Psoas muscle (tissue), 8 donors: Measurements from ENCODE around the gene PHLPP1. TPM values are rescaled to one million over a fixed set of nuclear protein-coding genes. Genes with fewer than 3 reads are reported as not detected.

Source experiments
- ATAC-seq, 4 donors: fragments of 200-7000 bp; cut with Tn5 transposase; one replicate each; pipeline ENCODE4 v1.9.1; 2020; ENCODE audit warnings: moderate library complexity in 3 of 4, mild to moderate bottlenecking in 2 of 4
- DNase-seq, 2 donors: peaks; one replicate each; pipeline ENCODE4 v3.0.0-alpha.2; 2020
- H3K27ac ChIP-seq: fragments of 200-600 bp; one replicate; pipeline ENCODE4 v1.8.0; 2022
- H3K27me3 ChIP-seq, 3 donors: fragments of 200-600 bp in 1 of 3; one replicate each; pipeline versions ENCODE4 v1.6.1 to v1.8.0; 2013 to 2022; ENCODE audit warnings: low read length in 2 of 3, mild to moderate bottlenecking in 2 of 3, moderate library complexity in 1 of 3; ENCODE audit not compliant: insufficient read depth in 3 of 3
- H3K36me3 ChIP-seq, 2 donors: fragments of 200-600 bp in 1 of 2; one replicate each; pipeline versions ENCODE4 v1.6.1 to v1.8.0; 2013 to 2022; ENCODE audit warnings: low read depth in 1 of 2, mild to moderate bottlenecking in 1 of 2, moderate library complexity in 1 of 2; ENCODE audit not compliant: insufficient read depth in 1 of 2
- H3K4me1 ChIP-seq: fragments of 200-600 bp; one replicate; pipeline ENCODE4 v1.8.0; 2022
- H3K4me3 ChIP-seq: fragments of 200-600 bp; one replicate; pipeline ENCODE4 v1.8.0; 2022; ENCODE audit warnings: mild to moderate bottlenecking
- H3K9me3 ChIP-seq: fragments of 200-600 bp; one replicate; pipeline ENCODE4 v1.8.0; 2022
- WGBS, 3 donors: extraction: QIAGEN DNeasy Blood & Tissue Kit; methylation state at CpG; one replicate each; pipeline versions ENCODE4 v1.1.6 to v1.1.7; 2013; 5-methylcytosine and 5-hydroxymethylcytosine counted together
- intact Hi-C, 2 donors: fragments of 100-400 bp; cut with DNase I; formaldehyde crosslinking; loops; one replicate each; pipeline versions ENCODE4 v1.11.0 to v1.14.2; 2022
- polyA plus RNA-seq, 3 donors: library from polyadenylated mRNA; stranded (reverse); fragments of 200-250 nt; gene quantifications; one replicate each; pipeline ENCODE4 v1.2.3, GENCODE V29; 2013
- total RNA-seq, 4 donors: library from RNA; stranded (reverse); fragmentation: NEBNext Ultra II Directional in 2 of 4; extraction: Animal tissue kit (Norgen Biotek cat#: 25700) in 2 of 4; gene quantifications; one replicate each; pipeline versions ENCODE4 v1.2.1 to v1.2.4, GENCODE V29; 2021 to 2023
- TF ChIP-seq, protein P1 (sequence below): fragments of 200-600 bp; IDR thresholded peaks from one replicate; pipeline ENCODE4 v1.8.0; 2022; ENCODE audit warnings: antibody characterized with exemption
- donor health status: healthy with polysubstance abuse.
- donor health status: DM: no; HTN: no; CAD: no; lungs with moderate emphysema.
- donor health status: Bipolar disorder and iron deficiency.
- donor health status: healthy.
- donor health status: DM: yes; HTN: yes; CAD: no.
- donor health status: DM: no; HTN: no; CAD: no.
- donor health status: DM: no; HTN: no; CAD: no.
- donor health status: DM: yes; HTN: yes; CAD: no.

Gene PHLPP1
- total and polyA plus RNA-seq, 7 donors = 0.79 to 6.4 (median 3.5) TPM

- Histone ChIP-seq H3K4me1 (no peaks in the 10 kb centered on the region), H3K36me3 (no peaks in the 10 kb centered on the region), H3K27me3 (no peaks in the 10 kb centered on the region), H3K27ac (no peak overlapping the region), H3K9me3 (no peaks in the 10 kb centered on the region), H3K4me3 (no peak overlapping the region)
- intact Hi-C loops = no loop called here
- ATAC-seq (no peak), DNase-seq (no peak)
- TF ChIP-seq, protein P1, sequence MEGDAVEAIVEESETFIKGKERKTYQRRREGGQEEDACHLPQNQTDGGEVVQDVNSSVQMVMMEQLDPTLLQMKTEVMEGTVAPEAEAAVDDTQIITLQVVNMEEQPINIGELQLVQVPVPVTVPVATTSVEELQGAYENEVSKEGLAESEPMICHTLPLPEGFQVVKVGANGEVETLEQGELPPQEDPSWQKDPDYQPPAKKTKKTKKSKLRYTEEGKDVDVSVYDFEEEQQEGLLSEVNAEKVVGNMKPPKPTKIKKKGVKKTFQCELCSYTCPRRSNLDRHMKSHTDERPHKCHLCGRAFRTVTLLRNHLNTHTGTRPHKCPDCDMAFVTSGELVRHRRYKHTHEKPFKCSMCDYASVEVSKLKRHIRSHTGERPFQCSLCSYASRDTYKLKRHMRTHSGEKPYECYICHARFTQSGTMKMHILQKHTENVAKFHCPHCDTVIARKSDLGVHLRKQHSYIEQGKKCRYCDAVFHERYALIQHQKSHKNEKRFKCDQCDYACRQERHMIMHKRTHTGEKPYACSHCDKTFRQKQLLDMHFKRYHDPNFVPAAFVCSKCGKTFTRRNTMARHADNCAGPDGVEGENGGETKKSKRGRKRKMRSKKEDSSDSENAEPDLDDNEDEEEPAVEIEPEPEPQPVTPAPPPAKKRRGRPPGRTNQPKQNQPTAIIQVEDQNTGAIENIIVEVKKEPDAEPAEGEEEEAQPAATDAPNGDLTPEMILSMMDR = no peak
- 71 to 96% (median 91%) methylated on average over 1 of the region's 1 CpG for WGBS, 3 donors
Observed at GRCh38 chr18:62841405-62841804, 126.1 kb downstream of the PHLPP1 start.

DNA sequence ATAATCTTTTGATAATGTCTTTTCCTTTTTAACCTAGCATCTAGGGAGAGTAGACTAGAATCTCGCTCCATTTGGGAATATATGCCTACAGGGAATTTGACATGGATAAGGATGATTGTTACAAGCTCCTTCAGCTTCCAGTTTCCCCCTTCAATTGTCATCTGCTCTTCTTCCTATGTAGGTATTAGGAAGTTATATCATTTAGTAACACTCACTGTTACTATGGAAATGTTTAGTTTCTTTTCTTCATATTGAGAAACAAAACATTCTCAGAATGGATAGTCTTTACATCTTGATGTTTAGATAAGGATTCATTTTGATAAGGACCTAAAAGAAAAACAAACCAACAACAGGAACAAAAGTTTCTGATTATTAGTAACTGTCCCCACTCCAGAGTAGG, 127.6 kb downstream of the PHLPP1 start:
- H3K27me3 ChIP-seq = no peaks in the 10 kb centered on the region
- ATAC-seq (no peak), DNase-seq (no peak)
- intact Hi-C loops = no loop called here
- WGBS, 3 donors = 91 to 100% (median 96%) methylated on average over 1 of the region's 1 CpG
- H3K36me3 ChIP-seq = no peaks in the 10 kb centered on the region
- TF ChIP-seq, protein P1 = no peak
- no peak overlapping the region for H3K4me3 ChIP-seq
- H3K27ac ChIP-seq = no peak overlapping the region
- no peaks in the 10 kb centered on the region for H3K4me1 ChIP-seq
- no peaks in the 10 kb centered on the region for H3K9me3 ChIP-seq

DNA sequence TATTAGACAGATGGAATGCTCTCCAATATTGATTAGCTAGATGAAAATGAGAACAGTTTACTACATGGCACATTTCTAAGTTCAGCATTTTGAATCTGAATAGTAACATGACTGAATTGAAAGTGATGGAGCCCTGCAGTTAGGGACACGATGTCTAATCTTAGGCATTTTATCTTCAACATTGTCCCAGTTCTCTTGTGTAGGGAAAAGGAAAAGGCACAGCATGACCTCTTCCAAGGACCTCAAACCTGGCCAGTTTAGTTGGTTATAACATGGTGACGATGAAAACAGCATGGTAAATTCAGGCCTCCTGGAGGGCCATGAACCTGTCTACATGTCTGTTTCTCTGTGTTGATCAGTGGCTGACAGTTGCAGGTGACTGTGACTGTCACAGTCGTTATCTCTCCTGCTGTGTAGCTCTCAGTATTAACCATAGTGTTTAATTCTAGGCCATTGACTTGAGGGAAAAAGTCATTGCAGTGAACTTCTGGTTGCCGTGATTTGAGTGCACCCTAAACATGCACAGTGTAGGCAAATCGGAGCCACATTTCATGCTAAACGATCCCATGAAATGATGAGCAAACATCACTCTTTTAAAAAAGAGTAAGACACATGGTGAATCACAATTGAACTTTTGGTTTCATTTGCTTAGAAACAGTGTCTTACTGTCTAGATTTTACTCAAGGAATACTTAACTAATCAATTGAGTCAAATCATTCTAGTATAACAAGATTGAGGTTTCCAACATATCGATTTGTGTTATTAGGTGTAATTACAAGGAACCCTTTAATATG, 129.7 kb downstream of the PHLPP1 start:
- TF ChIP-seq, protein P1 = no peak
- Histone ChIP-seq H3K9me3 (no peaks in the 10 kb centered on the region), H3K4me1 (no peaks in the 10 kb centered on the region), H3K27me3 (no peaks in the 10 kb centered on the region), H3K27ac (no peak overlapping the region), H3K36me3 (no peaks in the 10 kb centered on the region), H3K4me3 (no peak overlapping the region)
- WGBS, 3 donors = 92 to 94% (median 92%) methylated on average over 7 of the region's 7 CpGs
- intact Hi-C loops = no loop called here
- DNase-seq (no peak), ATAC-seq (no peak)

DNA sequence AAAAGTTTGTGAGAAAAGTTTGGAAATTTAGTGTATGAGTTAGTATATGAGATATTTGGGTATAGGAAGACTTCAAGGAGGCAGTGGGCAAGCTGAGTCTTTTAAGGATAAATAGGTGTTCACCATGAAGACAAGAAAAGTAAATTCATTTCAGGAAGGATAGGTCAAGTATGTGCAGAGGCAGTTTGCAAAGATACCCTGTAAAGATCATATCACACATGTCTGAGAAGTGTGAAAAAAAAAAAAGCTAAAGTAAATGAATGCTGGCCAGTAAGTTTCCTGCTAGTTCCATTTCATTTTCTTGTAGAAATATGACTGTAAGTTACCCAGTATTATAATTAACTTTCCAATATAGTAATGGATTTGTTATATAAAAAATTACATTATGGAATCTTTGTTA, 131.0 kb downstream of the PHLPP1 start:
- ATAC-seq (no peak), DNase-seq (no peak)
- H3K36me3 ChIP-seq = no peaks in the 10 kb centered on the region
- H3K4me1 ChIP-seq = no peaks in the 10 kb centered on the region
- intact Hi-C loops = no loop called here
- no peaks in the 10 kb centered on the region for H3K27me3 ChIP-seq
- H3K9me3 ChIP-seq = no peaks in the 10 kb centered on the region
- H3K27ac ChIP-seq = no peak overlapping the region
- H3K4me3 ChIP-seq = no peak overlapping the region
- TF ChIP-seq, protein P1 = no peak

GRCh38 chr18:62847081-62847480, 131.7 kb downstream of the PHLPP1 start:
- no peaks in the 10 kb centered on the region for H3K36me3 ChIP-seq
- DNase-seq = no peak
- no peak for ATAC-seq
- TF ChIP-seq, protein P1 = no peak
- H3K27me3 ChIP-seq = no peaks in the 10 kb centered on the region
- 60 to 72% (median 62%) methylated on average over 4 of the region's 4 CpGs for WGBS, 3 donors
- no peak overlapping the region for H3K27ac ChIP-seq
- no peaks in the 10 kb centered on the region for H3K9me3 ChIP-seq
- H3K4me3 ChIP-seq = no peak overlapping the region
- intact Hi-C loops = no loop called here
- no peaks in the 10 kb centered on the region for H3K4me1 ChIP-seq
